Nephron progenitor cell (in vitro differentiated cells): ENCODE results near the gene PLP2.

ENCODE experiments used
- DNase-seq: peaks from one replicate; pipeline ENCODE4 v3.0.0; 2021
- H3K27ac Mint-ChIP-seq: 2 replicates; pipeline ENCODE4 v1.8.0; 2021; ENCODE audit warnings: mild to moderate bottlenecking, moderate library complexity, mixed read lengths
- H3K27me3 Mint-ChIP-seq: 2 replicates; pipeline ENCODE4 v1.8.0; 2021; ENCODE audit warnings: mild to moderate bottlenecking, low read depth, mixed read lengths; ENCODE audit not compliant: poor library complexity
- H3K36me3 Mint-ChIP-seq: 2 replicates; pipeline ENCODE4 v1.8.0; 2021; ENCODE audit warnings: low read depth, mixed read lengths
- H3K4me1 Mint-ChIP-seq: 2 replicates; pipeline ENCODE4 v1.8.0; 2021; ENCODE audit warnings: mixed read lengths
- H3K4me3 Mint-ChIP-seq: 2 replicates; pipeline ENCODE4 v1.8.0; 2021; ENCODE audit warnings: mild to moderate bottlenecking, moderate library complexity, mixed read lengths
- H3K9me3 Mint-ChIP-seq: 2 replicates; pipeline ENCODE4 v1.8.0; 2021; ENCODE audit warnings: mild to moderate bottlenecking, moderate library complexity, mixed read lengths
- CTCF ChIP-seq: fragments of 200-600 bp; sonication (generic); IDR thresholded peaks from 2 replicates; pipeline ENCODE4 v1.5.0; 2021; ENCODE audit warnings: antibody characterized with exemption

PLP2 gene

GRCh38 chrX:49214996-49215526 is 43.4 kb downstream of the PLP2 start:
- no peak for TF ChIP-seq CTCF
- no peaks in the 10 kb centered on the region for H3K4me1 Mint-ChIP-seq
- DNase-seq, result no peak
- no peaks in the 10 kb centered on the region for H3K36me3 Mint-ChIP-seq
- no peak overlapping the region for H3K4me3 Mint-ChIP-seq
- H3K9me3 Mint-ChIP-seq, result peaks cover 86% of the 10 kb centered on the region
- H3K27me3 Mint-ChIP-seq, result peaks cover 25% of the 10 kb centered on the region
- H3K27ac Mint-ChIP-seq, result no peak overlapping the region

DNA sequence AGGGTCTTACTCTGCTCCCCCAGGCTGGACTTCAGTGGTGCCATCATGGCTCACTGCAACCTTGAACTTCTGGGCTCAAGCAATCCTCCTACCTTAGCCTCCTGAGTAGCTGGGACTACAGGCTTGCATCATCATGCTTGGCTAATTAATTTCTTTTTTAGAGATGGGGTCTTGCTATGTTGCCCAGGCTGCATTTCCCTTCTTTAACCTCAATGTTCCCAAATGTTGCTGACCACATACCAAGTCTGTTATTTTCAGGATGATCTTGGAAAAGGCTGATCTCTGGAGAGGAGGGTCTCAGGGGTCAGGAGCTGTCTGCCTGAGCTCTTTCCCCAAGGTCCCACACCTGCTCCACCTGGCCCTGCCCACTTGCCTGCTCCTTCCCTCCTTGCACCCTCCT is 48.4 kb downstream of the PLP2 start:
- no peak for TF ChIP-seq CTCF
- H3K27ac Mint-ChIP-seq, result no peak overlapping the region
- H3K36me3 Mint-ChIP-seq, result no peaks in the 10 kb centered on the region
- no peak for DNase-seq
- no peak overlapping the region for H3K4me3 Mint-ChIP-seq
- H3K4me1 Mint-ChIP-seq, result no peaks in the 10 kb centered on the region
- H3K27me3 Mint-ChIP-seq, result peaks cover 41% of the 10 kb centered on the region
- peaks cover 83% of the 10 kb centered on the region for H3K9me3 Mint-ChIP-seq

- H3K27ac Mint-ChIP-seq, result no peak overlapping the region
- peaks cover 44% of the 10 kb centered on the region for H3K27me3 Mint-ChIP-seq
- H3K4me1 Mint-ChIP-seq, result no peaks in the 10 kb centered on the region
- H3K4me3 Mint-ChIP-seq, result no peak overlapping the region
- DNase-seq, result no peak
- peaks cover 83% of the 10 kb centered on the region for H3K9me3 Mint-ChIP-seq
- no peaks in the 10 kb centered on the region for H3K36me3 Mint-ChIP-seq
- no peak for TF ChIP-seq CTCF
Measured at GRCh38 chrX:49221868-49222267, 50.2 kb downstream of the PLP2 start.
